NCI-H1417 treated with DMSO at 0.1 percent for 48 hours (cell line): ENCODE data around the gene RBBP8NL.

Experiments used
- DNase-seq: peaks from one replicate; lab custom pipeline; 2025; lab: John Stamatoyannopoulos, UW

RBBP8NL gene

DNA sequence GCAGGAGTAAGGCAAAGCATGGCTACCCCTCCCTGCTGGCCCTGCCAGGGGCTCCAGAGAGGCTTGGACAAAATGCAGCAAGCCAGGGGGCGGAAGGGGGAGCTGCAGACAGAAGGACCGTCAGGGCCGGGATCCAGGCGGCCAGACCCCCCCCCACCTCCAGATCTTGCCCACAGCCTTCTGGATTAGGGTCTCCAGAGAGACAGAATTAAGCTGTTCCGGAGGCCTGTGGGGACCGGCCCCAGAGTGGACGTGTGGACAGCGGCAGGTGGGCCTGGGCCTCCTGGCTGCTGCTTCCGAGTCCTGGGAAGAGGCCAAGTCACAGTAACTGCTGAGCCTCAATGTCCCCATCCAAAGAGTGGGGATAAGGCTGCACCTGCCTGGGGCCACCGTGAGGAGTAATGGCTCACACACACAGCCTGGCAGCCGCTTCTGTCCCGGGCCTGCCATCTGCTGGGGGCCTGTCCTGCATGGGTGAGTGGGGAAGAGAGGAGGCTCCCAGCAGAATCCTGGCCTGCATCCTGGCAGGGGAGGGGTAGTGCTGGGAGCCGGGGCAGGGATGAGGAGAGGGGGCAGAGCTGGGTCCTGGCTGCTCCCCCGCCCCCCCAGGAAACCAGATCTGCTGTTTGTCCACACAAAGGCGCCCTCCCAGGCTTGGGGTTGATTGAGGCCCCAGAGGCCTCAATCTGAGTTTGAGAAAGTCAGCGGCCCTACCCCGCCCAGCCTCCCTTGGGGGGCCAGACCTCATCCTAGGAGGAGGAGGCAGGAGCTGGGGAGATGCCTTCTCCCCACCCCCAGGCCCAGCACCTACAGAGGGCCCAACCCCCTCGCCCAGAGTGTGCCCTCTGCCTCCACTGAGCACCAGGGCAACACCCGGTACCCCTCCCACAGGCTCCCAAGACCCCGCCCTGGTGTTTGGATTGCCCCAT is 64.1 kb downstream of the RBBP8NL start:
- no peak for DNase-seq

DNA sequence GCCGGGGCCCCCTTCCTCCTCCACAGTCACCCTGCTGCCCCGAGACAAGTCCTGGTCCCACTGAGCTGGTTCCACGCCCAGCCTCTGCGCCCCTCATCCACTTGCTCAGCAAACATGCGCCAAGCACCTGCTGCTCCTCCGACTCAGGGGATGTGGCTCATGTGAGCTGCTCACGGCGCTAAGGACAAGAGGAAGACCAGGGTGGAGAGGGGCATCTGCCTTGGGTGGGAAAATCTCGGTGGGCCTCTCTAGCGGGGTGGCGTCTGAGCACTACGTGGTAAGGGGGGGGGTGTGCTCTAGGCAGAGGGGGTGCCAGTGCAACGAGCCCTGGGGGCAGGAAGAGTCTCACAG is 64.8 kb downstream of the RBBP8NL start:
- no peak for DNase-seq

DNA sequence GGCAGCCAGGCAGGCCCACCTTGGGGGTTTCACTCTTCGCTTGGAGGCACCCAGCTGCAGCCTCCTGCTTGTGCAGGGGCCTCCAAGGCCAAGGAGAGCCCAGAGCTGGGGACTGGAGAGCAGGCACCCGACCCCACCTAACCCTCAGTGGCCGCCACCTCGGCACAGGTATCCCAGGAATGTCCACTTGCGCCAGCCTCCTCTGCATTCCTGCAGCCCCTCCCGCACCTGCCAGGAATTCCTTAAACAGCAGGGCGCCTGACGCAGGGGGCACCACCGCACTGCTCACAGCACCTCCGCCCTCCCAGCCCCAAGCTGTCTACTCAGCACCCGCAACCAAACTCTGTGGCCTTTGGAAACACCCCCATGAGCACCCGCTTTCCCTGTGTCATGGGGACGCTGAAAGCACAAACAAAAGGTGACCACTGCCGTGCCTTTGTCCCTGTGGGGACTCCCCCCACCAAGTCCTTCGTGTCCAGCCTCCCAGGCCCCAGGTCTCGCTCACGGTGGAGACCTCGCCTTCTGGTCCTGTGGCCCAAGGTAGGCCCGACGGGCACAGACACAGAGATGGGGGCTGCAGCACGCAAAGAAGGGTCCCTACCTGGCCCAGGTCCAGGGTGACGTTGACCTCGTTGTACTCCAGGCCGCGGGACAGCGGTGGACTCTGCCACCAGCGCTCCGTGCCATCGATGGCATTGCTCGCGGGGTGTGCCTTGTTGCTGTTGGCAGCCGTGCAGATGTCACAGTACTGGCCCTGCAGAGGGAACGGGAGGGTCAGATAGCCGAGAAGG is 65.3 kb downstream of the RBBP8NL start:
- no peak for DNase-seq

DNA sequence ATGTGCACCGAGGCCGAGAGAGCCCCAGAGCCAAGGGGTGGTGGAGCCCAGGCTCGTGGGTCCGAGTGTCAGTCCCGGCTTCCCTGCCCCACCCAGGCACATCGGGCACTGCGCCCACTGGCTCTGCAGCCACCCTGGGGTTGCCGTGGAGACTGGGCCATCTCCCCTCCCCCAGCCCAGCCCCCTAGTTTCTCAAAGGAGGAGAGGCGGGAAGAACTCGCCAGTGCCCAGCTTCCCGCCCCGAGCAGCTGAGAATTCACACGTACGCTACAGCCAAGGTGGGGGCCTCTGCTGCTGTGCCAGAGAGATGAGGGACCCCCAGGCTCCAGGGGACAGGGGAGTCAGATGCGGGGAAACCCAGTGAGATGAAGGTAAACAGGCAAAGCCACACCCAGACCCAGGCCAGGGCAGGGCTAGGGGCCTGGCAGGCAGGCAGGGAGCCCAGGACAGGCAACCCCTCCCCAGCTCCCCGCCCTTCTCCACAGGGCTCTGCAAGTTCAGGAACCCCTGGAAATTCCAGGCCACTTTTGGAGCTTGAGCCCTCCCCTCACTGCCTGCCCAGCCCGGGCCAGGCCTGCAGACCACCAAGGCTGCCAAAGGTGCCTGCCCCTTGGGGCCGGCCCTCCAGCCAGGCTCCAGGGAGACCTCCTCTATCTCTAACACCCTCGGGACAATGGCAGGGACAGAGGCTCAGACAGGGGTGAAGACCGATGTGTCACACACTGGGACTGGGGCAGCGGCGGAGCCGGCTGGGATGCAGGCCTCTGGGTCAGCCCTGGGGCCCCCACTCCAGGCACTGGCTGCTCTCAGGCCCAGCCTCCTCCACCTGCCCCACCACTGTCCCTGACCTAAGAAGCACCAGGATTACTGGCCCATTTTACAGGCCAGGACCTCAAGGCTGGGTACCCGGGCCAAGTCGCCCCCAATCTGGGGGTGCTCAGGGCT is 66.2 kb downstream of the RBBP8NL start:
- no peak for DNase-seq
